Activated CD4-positive, alpha-beta T cell treated with anti-CD3 and anti-CD28 coated beads, Interleukin-2, Interleukin-4, amounts not matched to agents 100 ng/mL and 50 ng/mL, durations not matched to agents 16 hours and 8 hours (primary cell): ENCODE results near the gene KIF4B.

ENCODE experiments used
- DNase-seq: peaks from one replicate; pipeline ENCODE4 v3.0.0-alpha.2; 2020; ENCODE audit warnings: low spot score

Gene KIF4B

GRCh38 chr5:155056644-155057269 is 43.2 kb downstream of the KIF4B start:
- DNase-seq = no peak

- no peak for DNase-seq
These were observed 44.1 kb downstream of the KIF4B start for GRCh38 chr5:155057626-155058025.

- DNase-seq = no peak
These were observed 51.0 kb downstream of the KIF4B start for GRCh38 chr5:155064580-155064979.

GRCh38 chr5:155066886-155067595 is 53.5 kb downstream of the KIF4B start:
- DNase-seq = no peak
